H9 (cell line): ENCODE measurements around the gene RERG. TPM values are rescaled to one million over a fixed set of nuclear protein-coding genes. Genes with fewer than 3 reads are reported as not detected.
A peak's percentile ranks its signal among the peaks of the same experiment; 100 is the strongest.

Experiments used
- DNase-seq: peaks from one replicate; pipeline ENCODE4 v3.0.0-alpha.2; 2017
- H2AFZ ChIP-seq: one replicate; pipeline ENCODE4 v1.6.1; 2013; ENCODE audit warnings: mild to moderate bottlenecking, low read length, control low read depth, moderate library complexity
- H2AK5ac ChIP-seq: 2 replicates; pipeline ENCODE4 v1.6.1; 2013; ENCODE audit warnings: low read length, control low read depth, mixed read lengths; ENCODE audit not compliant: insufficient read length
- H2BK120ac ChIP-seq: one replicate; pipeline ENCODE4 v1.6.1; 2013; ENCODE audit warnings: low read depth, mild to moderate bottlenecking, low read length, control low read depth, inconsistent platforms; ENCODE audit not compliant: poor library complexity, severe bottlenecking
- H2BK12ac ChIP-seq: 2 replicates; pipeline ENCODE4 v1.6.1; 2013; ENCODE audit warnings: low read length, control low read depth, mixed read lengths, low read depth; ENCODE audit not compliant: insufficient read length
- H2BK15ac ChIP-seq: 2 replicates; pipeline ENCODE4 v1.6.1; 2013; ENCODE audit warnings: low read depth, low read length, control low read depth
- H2BK20ac ChIP-seq: one replicate; pipeline ENCODE4 v1.6.1; 2013; ENCODE audit warnings: low read depth, mild to moderate bottlenecking, low read length, control low read depth, inconsistent platforms; ENCODE audit not compliant: poor library complexity, severe bottlenecking
- H2BK5ac ChIP-seq: 2 replicates; pipeline ENCODE4 v1.6.1; 2013; ENCODE audit warnings: low read length, control low read depth, mixed read lengths; ENCODE audit not compliant: insufficient read length
- H3K14ac ChIP-seq: 2 replicates; pipeline ENCODE4 v1.6.1; 2013; ENCODE audit warnings: low read length, control low read depth; ENCODE audit not compliant: insufficient read depth
- H3K18ac ChIP-seq: 2 replicates; pipeline ENCODE4 v1.6.1; 2013; ENCODE audit warnings: low read depth, mild to moderate bottlenecking, mixed read lengths, low read length, control low read depth; ENCODE audit not compliant: insufficient read length
- H3K23ac ChIP-seq: 2 replicates; pipeline ENCODE4 v1.6.1; 2013; ENCODE audit warnings: low read length, control low read depth, mixed read lengths, low read depth; ENCODE audit not compliant: insufficient read length
- H3K23me2 ChIP-seq: 2 replicates; pipeline ENCODE4 v1.6.1; 2013; ENCODE audit warnings: low read depth, mild to moderate bottlenecking, mixed read lengths, low read length, control low read depth; ENCODE audit not compliant: insufficient read length, poor library complexity, severe bottlenecking
- H3K27ac ChIP-seq: 2 replicates; pipeline ENCODE4 v1.5.1; 2013; ENCODE audit warnings: low read length, control low read depth, mixed read lengths, low read depth; ENCODE audit not compliant: insufficient read length
- H3K27me3 ChIP-seq: 2 replicates; pipeline ENCODE4 v1.6.1; 2013; ENCODE audit warnings: low read length, control low read depth, inconsistent platforms; ENCODE audit not compliant: insufficient read depth
- H3K4ac ChIP-seq: 2 replicates; pipeline ENCODE4 v1.6.1; 2013; ENCODE audit warnings: low read depth, mild to moderate bottlenecking, control low read depth, inconsistent platforms, low read length, moderate library complexity
- H3K4me1 ChIP-seq: 2 replicates; pipeline ENCODE4 v1.6.1; 2013; ENCODE audit warnings: low read length, control low read depth, inconsistent platforms; ENCODE audit not compliant: insufficient read depth
- H3K4me2 ChIP-seq: 2 replicates; pipeline ENCODE4 v1.6.1; 2013; ENCODE audit warnings: low read length, control low read depth, mixed read lengths; ENCODE audit not compliant: insufficient read length, insufficient read depth
- H3K56ac ChIP-seq: 2 replicates; pipeline ENCODE4 v1.6.1; 2013; ENCODE audit warnings: low read depth, mild to moderate bottlenecking, mixed read lengths, low read length, control low read depth; ENCODE audit not compliant: insufficient read length
- H3K79me1 ChIP-seq: 2 replicates; pipeline ENCODE4 v1.6.1; 2013; ENCODE audit warnings: low read depth, mild to moderate bottlenecking, moderate library complexity, low read length, control low read depth, inconsistent platforms; ENCODE audit not compliant: insufficient read depth, poor library complexity, severe bottlenecking
- H3K79me2 ChIP-seq: 2 replicates; pipeline ENCODE4 v1.6.1; 2013; ENCODE audit warnings: low read length, control low read depth, inconsistent platforms; ENCODE audit not compliant: insufficient read depth
- H3K9ac ChIP-seq: 2 replicates; pipeline ENCODE4 v1.6.1; 2013; ENCODE audit warnings: low read length, control low read depth, mixed read lengths; ENCODE audit not compliant: insufficient read length; ENCODE audit errors: extremely low read depth
- H3K9me3 ChIP-seq: one replicate; pipeline ENCODE4 v1.6.1; 2013; ENCODE audit warnings: low read depth, low read length, inconsistent platforms; ENCODE audit not compliant: control insufficient read depth
- H3T11ph ChIP-seq: one replicate; pipeline ENCODE4 v1.6.1; 2013; ENCODE audit warnings: mild to moderate bottlenecking, low read length, control low read depth, inconsistent platforms
- H4K20me1 ChIP-seq: one replicate; pipeline ENCODE4 v1.6.1; 2013; ENCODE audit not compliant: control insufficient read depth, insufficient read length, insufficient read depth
- H4K5ac ChIP-seq: 2 replicates; pipeline ENCODE4 v1.6.1; 2013; ENCODE audit warnings: low read depth, mild to moderate bottlenecking, mixed read lengths, low read length, control low read depth; ENCODE audit not compliant: insufficient read length
- H4K8ac ChIP-seq: replicated peaks from 2 replicates; pipeline ENCODE4 v1.6.1; 2013; ENCODE audit warnings: low read length, control low read depth, mixed read lengths, low read depth; ENCODE audit not compliant: insufficient read length
- H4K91ac ChIP-seq: 2 replicates; pipeline ENCODE4 v1.6.1; 2013; ENCODE audit warnings: low read depth, mild to moderate bottlenecking, moderate library complexity, mixed read lengths, low read length, control low read depth; ENCODE audit not compliant: insufficient read length
- H3K27ac Mint-ChIP-seq, 3 experiments: 2 replicates in 2 of 3; 3 replicates in 1 of 3; pipeline ENCODE4 v1.8.0; 2020 to 2021; ENCODE audit warnings: mixed read lengths in 3 of 3, mild to moderate bottlenecking in 1 of 3, moderate library complexity in 1 of 3
- H3K27me3 Mint-ChIP-seq: 2 replicates; pipeline ENCODE4 v1.8.0; 2021; ENCODE audit warnings: low read depth, mild to moderate bottlenecking, moderate library complexity, mixed read lengths
- H3K36me3 Mint-ChIP-seq, 3 experiments: 2 replicates in 2 of 3; 3 replicates in 1 of 3; pipeline ENCODE4 v1.8.0; 2020 to 2021; ENCODE audit warnings: low read depth in 3 of 3, mixed read lengths in 3 of 3; ENCODE audit not compliant: insufficient read depth in 1 of 3
- H3K4me1 Mint-ChIP-seq, 2 experiments: 2 replicates each; pipeline ENCODE4 v1.8.0; 2020; ENCODE audit warnings: mixed read lengths in 2 of 2
- H3K4me3 Mint-ChIP-seq, 2 experiments: 2 replicates in 1 of 2; 3 replicates in 1 of 2; pipeline ENCODE4 v1.8.0; 2020 to 2021; ENCODE audit warnings: mild to moderate bottlenecking in 2 of 2, mixed read lengths in 2 of 2, moderate library complexity in 1 of 2
- H3K9me3 Mint-ChIP-seq, 2 experiments: 2 replicates in 1 of 2; 3 replicates in 1 of 2; pipeline ENCODE4 v1.8.0; 2020; ENCODE audit warnings: mild to moderate bottlenecking in 2 of 2, mixed read lengths in 2 of 2, moderate library complexity in 1 of 2
- WGBS: extraction: QIAGEN DNeasy Blood & Tissue Kit; methylation state at CpG from one replicate; pipeline ENCODE4 v1.1.7; 2013; ENCODE audit warnings: missing lambda C conversion rate, low lambda C conversion rate, mixed read lengths; ENCODE audit not compliant: insufficient read length; ENCODE audit errors: extremely low coverage; 5-methylcytosine and 5-hydroxymethylcytosine counted together
- total RNA-seq: library from RNA; stranded (reverse); gene quantifications from 2 replicates; pipeline ENCODE4 v1.2.1, GENCODE V29; 2021
- TF ChIP-seq, protein P1 (sequence below): fragments of 200-600 bp; sonication (generic); conservative IDR thresholded peaks from 3 replicates; pipeline ENCODE4 v1.8.0; 2021; ENCODE audit warnings: antibody characterized with exemption, mild to moderate bottlenecking

Gene RERG
- total RNA-seq, 1 experiment from 2014 or later: not detected

GRCh38 chr12:15131431-15131830 is 89.8 kb downstream of the RERG start:
- Mint-ChIP-seq H3K9me3 (no peaks in the 10 kb centered on the region), H3K27me3 (no peaks in the 10 kb centered on the region)

More at GRCh38 chr12:15131431-15131830, 89.8 kb downstream of the RERG start:
- H3K27ac ChIP-seq: no peak overlapping the region
- H2BK20ac ChIP-seq: no peak overlapping the region
- no peak overlapping the region for H2BK15ac ChIP-seq
- H2BK5ac ChIP-seq: no peak overlapping the region
- no peaks in the 10 kb centered on the region for H3K4me1 ChIP-seq
- Mint-ChIP-seq H3K27ac (0 out of 7 replicates have a peak overlapping the region, but pooled peaks of 1 of the 3 experiments have one; percentile 22), H3K36me3 (no peaks in the 10 kb centered on the region), H3K4me3 (no peak overlapping the region), H3K4me1 (no peaks in the 10 kb centered on the region)
- H2BK12ac ChIP-seq: no peak overlapping the region
- no peaks in the 10 kb centered on the region for H4K20me1 ChIP-seq
- no peak overlapping the region for H3K14ac ChIP-seq
- H2AFZ ChIP-seq: no peak overlapping the region
- no peak overlapping the region for H4K8ac ChIP-seq
- no peak overlapping the region for H3K4me2 ChIP-seq
- H3K23ac ChIP-seq: no peak overlapping the region
- no peak for DNase-seq
- H3K27me3 ChIP-seq: no peaks in the 10 kb centered on the region
- H2AK5ac ChIP-seq: no peak overlapping the region
- H3K9me3 ChIP-seq: no peaks in the 10 kb centered on the region
- no peak overlapping the region for H3K9ac ChIP-seq
- no peak overlapping the region for H3K18ac ChIP-seq
- no CpG with 5 or more reads among the region's 3 CpGs for WGBS
- H3K4ac ChIP-seq: no peak overlapping the region
- no peaks in the 10 kb centered on the region for H3K23me2 ChIP-seq
- no peak overlapping the region for H3T11ph ChIP-seq
- H3K56ac ChIP-seq: no peak overlapping the region
- no peak overlapping the region for H2BK120ac ChIP-seq
- H4K91ac ChIP-seq: no peak overlapping the region
- no peaks in the 10 kb centered on the region for H3K79me2 ChIP-seq
- TF ChIP-seq, protein P1, sequence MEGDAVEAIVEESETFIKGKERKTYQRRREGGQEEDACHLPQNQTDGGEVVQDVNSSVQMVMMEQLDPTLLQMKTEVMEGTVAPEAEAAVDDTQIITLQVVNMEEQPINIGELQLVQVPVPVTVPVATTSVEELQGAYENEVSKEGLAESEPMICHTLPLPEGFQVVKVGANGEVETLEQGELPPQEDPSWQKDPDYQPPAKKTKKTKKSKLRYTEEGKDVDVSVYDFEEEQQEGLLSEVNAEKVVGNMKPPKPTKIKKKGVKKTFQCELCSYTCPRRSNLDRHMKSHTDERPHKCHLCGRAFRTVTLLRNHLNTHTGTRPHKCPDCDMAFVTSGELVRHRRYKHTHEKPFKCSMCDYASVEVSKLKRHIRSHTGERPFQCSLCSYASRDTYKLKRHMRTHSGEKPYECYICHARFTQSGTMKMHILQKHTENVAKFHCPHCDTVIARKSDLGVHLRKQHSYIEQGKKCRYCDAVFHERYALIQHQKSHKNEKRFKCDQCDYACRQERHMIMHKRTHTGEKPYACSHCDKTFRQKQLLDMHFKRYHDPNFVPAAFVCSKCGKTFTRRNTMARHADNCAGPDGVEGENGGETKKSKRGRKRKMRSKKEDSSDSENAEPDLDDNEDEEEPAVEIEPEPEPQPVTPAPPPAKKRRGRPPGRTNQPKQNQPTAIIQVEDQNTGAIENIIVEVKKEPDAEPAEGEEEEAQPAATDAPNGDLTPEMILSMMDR: no peak
- H4K5ac ChIP-seq: no peak overlapping the region
- no peaks in the 10 kb centered on the region for H3K79me1 ChIP-seq
